Urothelium cell line (cell line): ENCODE data around the gene TMEM184B.
"Not testable (repeated sequence)": the region's sequence is repeated elsewhere in the genome, so short reads cannot be mapped to it uniquely, and the experiment has no call there.

Experiments
- DNase-seq: peaks from one replicate; pipeline ENCODE4 v3.0.0; 2011; ENCODE audit warnings: low spot score, mixed read lengths
- FAIRE-seq: peaks from 2 replicates; lab custom pipeline; 2011; peaks lifted over from hg19 to GRCh38; lab: Jason Lieb, UNC

The TMEM184B gene

DNA sequence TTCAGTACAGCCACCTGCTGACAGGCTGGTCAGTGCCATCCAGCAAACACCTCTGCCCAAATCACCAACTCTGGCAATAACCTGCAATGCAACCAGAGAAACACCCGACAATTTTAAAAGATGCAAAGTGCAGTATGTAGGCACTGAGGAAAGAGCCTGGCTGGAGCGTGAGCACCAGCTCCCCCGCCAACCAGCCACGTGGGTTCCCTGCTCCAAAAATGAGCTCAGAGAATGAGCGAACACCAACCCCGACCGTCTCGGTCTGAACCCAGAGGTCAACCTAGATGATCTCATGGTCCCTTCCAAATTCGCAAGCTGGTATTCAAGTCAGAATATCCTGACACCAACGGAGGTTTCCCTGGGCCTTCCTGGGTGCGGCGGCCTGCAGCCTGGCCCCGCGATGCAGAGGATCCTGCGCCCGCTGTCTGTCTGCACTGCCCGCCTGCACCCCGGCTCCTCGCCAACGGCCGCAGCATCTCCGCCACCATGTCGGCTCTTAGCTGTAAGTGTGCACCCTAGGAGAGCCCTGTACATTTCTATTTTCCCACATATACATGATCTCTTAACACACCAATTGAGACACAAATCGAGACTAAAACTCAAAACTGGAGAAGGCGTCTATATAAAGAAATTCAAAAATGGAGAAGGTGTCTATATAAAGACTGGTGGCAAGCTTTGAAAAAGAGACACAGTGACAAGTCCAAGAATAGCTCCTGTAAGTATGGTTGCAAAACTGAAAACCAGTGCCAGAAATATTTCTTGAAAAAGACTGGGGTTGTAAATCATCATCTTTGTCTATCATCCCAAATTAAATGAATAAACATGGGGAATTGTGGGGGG lies 22.8 kb downstream of the TMEM184B start:
- no peak for FAIRE-seq
- no peak for DNase-seq

GRCh38 chr22:38249301-38249700 lies 23.5 kb downstream of the TMEM184B start:
- FAIRE-seq (no peak), DNase-seq (no peak)

DNA sequence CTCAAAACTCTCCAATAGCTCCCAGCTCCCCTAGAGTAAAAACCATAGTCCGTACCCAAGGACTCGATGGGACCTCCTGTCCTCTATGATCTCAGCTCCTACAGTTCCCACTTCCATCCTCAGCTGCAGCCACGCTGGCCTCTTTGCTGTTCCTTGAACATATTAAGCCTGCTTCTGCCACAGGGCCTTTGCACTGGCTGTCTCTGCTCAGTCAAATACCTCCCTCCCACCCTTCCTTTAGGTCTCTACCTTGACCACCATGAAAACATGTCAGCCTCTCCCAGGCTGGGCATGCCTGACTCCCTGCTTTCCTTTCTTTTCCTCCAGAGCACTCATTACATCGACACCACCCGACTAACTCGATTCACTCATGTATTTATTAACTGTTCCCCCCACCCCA lies 24.5 kb downstream of the TMEM184B start:
- FAIRE-seq: no peak
- DNase-seq: no peak

GRCh38 chr22:38247713-38248112 lies 25.1 kb downstream of the TMEM184B start:
- FAIRE-seq: no peak

DNA sequence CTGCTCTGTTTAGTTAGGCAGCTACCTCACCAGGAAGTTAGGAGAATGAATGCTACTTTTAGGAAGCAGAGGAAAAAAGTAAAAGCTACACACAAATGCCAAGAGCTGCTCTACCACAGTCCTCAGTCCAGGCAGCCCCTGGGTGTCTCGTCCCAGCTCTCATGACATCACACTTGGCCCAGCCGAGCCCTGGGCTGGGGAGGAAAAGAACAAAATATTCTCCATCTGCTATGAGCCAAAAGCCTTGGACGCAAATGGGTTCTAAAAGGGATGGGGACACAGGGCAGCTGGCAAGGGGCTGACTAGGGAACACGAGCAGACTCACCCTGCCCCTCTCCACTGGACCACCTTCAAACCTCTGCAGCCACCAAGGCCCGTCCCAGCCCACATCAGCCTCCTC lies 26.1 kb downstream of the TMEM184B start:
- DNase-seq (no peak), FAIRE-seq (no peak)

More at GRCh38 chr22:38247713-38248112, 25.1 kb downstream of the TMEM184B start:
- DNase-seq: no peak

DNA sequence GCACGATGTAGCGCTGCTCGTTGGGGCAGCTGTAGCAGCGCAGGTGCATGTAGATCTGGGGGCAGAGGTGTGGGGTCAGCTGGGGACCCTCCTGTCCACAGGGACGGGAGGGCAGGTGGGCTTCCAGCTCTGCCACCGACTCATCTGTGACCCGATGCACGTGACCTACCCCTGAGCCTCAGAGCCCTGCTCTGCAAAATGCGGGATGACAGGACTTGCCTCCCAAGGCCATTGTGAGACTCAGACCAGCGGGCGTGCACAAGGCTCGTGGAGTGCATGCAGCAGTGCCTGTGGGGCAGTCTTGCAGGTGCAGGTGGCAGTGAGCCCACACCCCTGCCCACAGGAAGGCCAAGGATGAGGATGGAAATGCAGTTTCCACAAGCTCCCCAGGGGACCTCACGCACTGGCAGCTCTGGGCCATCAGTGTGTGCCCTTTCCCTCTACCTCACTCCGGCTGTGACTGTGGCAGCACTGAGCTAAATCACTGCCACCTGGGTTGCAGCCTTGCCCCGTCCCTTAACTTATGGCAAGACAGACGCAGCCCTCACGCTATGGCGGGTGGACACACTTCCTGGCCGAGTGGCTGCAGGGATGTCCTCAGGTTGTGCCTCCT lies 26.7 kb downstream of the TMEM184B start:
- FAIRE-seq (no peak), DNase-seq (no peak)

DNA sequence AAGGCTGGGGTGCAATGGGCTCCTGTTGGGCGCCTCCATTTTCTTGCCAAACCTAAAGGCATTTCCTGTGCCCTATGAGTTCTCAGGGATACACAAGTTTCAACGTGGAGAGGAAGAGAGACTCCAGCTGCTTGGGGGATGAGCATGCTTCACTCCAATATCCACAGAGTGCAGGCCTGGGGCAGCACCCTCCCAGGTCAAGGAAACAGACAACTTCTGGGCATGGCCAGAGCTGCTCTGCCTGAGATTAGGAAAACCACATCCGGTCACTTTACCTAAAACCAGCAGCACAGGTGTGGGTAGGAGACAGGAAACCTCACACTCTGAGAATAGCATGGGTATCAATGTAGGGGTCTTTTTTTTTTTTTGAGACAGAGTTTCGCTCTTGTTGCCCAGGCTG lies 28.7 kb downstream of the TMEM184B start:
- DNase-seq: no peak
- no peak for FAIRE-seq

GRCh38 chr22:38243007-38243765 lies 29.6 kb downstream of the TMEM184B start:
- no peak for FAIRE-seq
- no peak for DNase-seq

DNA sequence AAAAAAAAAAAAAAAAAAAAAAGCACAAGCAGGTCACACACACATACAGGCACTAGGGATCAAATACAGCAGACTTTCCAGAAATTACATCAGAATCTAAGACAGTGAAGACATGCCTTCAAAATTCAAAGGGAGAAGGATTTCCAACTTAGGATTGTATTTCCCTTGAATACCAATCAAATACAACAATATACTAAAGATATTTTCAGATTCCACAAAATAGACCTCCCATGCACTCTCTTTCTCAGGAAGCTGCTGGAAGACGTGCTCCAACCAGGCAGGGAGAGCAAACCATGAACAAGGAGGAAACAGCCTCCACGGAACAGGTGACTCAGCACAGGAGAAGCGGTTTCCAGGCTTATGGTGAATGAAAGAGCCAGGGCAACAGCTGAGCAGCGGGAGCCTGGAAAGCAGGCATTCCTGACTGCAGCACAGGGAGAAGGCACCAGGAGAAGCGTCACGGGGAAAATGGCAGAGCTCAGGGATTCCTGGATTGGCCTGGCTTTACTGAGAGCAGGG lies 32.0 kb downstream of the TMEM184B start:
- FAIRE-seq: peak; percentile 30
- DNase-seq: peak; percentile 90

GRCh38 chr22:38239101-38239761 lies 33.6 kb downstream of the TMEM184B start:
- peak; percentile 88 for DNase-seq
- peak; percentile 98 for FAIRE-seq

DNA sequence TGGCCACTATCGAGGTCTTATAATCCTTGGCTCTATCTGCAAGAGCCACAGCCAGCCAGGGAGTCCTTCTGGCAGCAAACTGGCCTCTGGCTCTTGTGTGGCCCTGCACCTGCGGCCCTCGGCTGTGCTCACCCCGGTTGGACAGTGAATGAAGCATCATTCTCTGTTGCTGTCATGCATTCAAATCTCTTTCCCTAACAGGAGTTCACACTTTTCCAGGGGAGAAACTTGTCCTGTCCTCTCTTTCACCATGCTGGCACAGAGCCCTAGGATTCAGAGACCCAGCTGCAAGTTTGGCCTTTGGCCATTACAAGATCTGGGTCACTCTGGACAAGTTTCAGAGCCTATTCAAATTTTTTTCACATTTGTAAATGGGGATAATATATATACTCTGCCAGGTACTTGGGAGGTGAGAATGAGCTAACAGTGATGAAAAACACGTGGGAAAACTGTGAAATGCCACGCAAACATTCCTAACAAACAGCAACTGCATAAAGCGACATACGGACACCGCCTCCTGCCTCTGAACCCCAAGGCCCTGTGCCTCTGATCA lies 34.2 kb downstream of the TMEM184B start:
- FAIRE-seq: no peak
- DNase-seq: no peak

DNA sequence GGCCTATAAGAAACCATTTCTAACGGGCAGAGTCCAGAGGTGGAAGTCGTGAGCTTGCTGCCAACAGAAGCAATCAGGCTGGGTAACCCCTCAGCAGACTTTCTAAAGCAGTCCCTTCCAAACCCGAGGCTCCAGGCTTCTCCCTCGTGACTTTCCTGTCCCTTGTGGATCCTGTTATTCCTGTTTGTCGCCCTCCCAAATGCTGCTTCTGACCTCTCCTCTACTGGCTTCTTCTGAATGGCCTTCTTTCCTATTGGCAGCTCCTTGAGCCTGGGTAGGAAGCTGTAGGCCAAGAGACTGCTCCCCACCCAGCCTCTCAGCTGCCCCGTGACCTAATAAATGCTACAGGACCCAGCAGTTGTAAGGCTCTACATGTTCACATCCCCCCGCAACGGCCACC lies 36.0 kb downstream of the TMEM184B start:
- FAIRE-seq (no peak), DNase-seq (no peak)

- DNase-seq (no peak), FAIRE-seq (no peak)
Observed at GRCh38 chr22:38235240-38235850, 37.5 kb downstream of the TMEM184B start.

DNA sequence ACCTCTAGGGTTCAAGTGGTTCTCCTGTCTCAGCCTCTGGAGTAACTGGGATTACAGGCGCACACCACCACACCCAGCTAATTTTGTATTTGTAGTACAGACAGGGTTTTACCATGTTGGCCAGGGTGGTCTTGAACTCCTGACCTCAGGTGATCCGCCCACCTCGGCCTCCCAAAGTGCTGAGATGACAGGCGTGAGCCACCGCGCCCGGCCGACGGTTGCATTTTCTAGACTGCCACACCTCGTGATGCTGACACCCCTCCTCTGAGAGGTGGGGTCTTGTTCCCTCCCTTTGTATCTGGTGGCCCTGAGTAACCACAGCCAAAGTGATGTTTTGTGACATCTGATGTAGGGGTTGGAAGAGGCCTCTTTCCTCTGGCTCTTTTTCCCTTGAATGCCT lies 39.0 kb downstream of the TMEM184B start:
- not testable (repeated sequence) for FAIRE-seq, DNase-seq

DNA sequence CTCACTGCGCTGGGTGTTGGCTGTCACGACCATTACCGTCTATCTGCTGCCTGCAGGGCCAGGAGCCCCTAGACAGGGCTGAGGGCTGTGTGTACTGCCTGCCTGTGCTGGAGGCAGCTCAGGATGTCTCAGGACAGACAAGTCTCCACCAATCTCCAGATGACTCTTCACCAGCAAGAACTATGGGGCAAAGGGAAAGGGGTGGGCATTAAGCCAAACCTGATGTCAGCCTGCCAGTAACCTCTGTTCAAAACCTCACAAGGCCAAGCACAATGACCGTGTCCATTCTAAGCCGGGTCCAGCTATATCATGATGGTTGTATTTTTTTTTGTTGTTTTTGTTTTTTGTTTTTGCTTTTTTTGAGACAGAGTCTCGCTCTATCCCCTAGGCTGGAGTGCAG lies 39.4 kb downstream of the TMEM184B start:
- no peak for DNase-seq
- FAIRE-seq: no peak

DNA sequence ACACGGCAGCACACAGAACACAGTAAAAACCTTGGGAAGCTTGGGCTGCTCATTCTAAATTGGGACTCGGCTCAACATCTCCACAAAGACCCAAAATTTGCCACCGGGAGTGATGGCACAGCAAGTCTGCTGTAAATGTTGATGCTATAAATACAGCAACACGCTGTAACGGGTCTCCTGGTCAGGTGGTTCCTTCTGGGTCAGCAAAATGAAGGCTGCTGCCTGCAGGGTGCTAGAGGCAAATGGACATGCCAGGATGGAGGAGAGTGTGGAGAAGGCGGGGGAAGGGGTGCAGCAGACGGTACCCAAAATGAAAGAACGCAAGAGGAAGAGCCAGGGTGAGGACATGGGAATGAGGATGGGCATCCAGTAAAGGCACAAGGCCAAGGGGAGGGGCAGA lies 40.6 kb downstream of the TMEM184B start:
- DNase-seq (no peak), FAIRE-seq (no peak)

DNA sequence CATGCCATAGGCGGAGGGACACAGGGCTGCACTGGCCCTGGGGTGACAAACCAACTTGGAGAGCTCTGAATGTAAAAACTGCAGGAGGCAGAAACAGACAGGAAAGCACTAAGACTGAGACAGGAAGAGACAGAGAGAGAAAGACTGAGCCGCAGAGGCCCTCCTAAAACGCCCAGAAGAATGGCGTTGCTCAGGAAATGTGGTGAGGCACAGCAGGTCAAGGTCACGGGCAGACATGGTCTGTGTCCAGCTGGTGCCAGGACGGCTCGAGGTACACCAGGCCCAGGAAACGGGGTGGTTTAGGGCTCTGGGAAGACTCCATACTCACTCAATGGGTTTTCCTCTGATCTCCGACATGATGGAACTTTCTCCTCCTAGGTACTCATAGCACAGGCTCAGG lies 41.9 kb downstream of the TMEM184B start:
- FAIRE-seq (no peak), DNase-seq (no peak)

DNA sequence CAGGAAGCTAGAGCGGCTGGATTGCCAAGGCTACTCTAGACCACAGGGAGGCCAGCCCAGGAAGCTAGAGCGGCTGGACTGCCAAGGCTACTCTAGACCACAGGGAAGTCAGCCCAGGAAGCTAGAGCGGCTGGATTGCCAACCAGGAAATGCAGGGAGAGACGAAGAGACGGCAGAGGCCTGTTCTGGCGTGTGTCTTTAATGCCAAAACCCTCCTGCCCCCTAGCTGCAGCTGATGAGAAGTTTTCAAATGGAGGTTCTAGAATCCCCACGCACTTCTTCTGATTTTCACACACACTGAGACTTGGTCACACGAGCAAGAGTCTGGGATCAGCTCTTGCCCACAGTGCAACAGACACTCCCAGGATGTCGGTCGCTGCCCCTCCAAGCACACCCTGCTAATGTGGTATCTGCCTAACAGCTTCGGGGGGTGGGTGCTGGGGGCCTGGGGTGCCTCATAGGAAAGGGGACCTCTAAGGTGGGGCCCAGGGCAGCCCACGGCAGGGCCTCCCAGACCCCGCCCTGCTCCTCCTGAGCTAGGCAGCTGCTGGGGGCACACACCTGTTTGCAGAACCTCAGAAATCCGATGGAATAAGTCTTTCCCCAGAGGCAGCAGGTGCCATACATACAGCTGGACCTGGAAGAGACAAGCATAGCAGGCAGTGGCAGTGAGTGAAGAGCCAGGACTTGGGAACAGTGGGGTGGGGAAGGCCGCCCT lies 42.5 kb downstream of the TMEM184B start:
- FAIRE-seq (no peak), DNase-seq (no peak)

DNA sequence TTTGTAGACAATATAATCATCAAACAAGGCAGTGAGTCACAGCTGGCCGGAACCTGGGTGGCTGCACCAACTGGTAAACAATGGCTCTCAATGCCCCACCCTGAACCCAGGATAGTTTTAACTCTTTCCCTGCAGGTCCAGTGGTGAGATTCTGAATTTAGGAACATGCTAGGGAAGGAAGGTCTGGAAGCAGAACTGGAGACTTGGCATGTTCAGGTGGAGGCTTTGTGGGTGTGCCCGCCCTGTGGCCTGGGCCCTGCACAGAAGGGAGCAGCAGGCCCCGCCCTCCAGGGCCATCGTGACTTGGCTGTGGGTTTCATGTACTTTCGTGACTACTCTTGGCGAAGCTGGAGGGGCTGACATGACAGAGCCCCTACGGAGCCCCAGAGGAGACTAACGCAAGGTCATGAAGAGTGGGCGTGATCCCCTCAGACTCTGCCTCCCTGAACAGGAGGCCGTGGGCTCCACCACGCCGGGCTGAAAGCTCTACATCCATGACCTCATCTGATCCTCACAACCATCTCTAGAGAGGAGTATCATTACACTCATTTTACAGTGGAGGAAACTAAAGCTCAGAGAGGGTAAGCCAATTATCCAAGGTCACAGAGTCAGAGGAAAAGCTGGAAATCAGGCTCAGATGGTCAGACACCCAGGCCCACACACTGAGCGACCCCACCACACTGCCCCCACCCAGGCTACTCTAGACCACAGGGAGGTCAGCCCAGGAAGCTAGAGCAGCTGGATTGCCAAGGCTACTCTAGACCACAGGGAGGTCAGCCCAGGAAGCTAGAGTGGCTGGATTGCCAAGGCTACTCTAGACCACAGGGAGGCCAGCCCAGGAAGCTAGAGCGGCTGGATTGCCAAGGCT lies 43.7 kb downstream of the TMEM184B start:
- DNase-seq (peak; percentile 82), FAIRE-seq (no peak)
